B cell (primary cell): ENCODE results near the gene SCO2. TPM values are rescaled to one million over a fixed set of nuclear protein-coding genes. Genes with fewer than 3 reads are reported as not detected.
A peak's percentile ranks its signal among the peaks of the same experiment; 100 is the strongest.

Experiments used
- ATAC-seq: fragments of 200-7000 bp; cut with Tn5 transposase; one replicate; pipeline ENCODE4 v1.10.0; 2021; ENCODE audit warnings: low read depth, mild to moderate bottlenecking, moderate number of reproducible peaks, moderate library complexity
- CTCF ChIA-PET: fragments of 350-600 bp; sonication (Branson Sonifier 250); formaldehyde crosslinking; loops from one replicate; lab custom pipeline; 2021; ENCODE audit warnings: antibody characterized with exemption, inconsistent platforms; lab: Charles Lee
- POLR2A ChIA-PET: fragments of 350-600 bp; sonication (Branson Sonifier 250); formaldehyde crosslinking; loops from one replicate; lab custom pipeline; 2021; ENCODE audit warnings: antibody characterized with exemption; lab: Charles Lee
- DNase-seq: peaks from one replicate; pipeline ENCODE4 v3.0.0; 2013
- H2AFZ ChIP-seq: 2 replicates; pipeline ENCODE4 v1.6.1; 2012; ENCODE audit warnings: mild to moderate bottlenecking, low read depth, low read length; ENCODE audit not compliant: insufficient read depth, poor library complexity, severe bottlenecking
- H3K27ac ChIP-seq, 2 donors: 1 replicate in 1 of 2; 2 replicates in 1 of 2; pipeline ENCODE4 v1.5.1; 2012 to 2013; ENCODE audit warnings: low read length in 2 of 2, mild to moderate bottlenecking in 2 of 2, moderate library complexity in 1 of 2
- H3K27me3 ChIP-seq, 4 experiments: fragments of 200-600 bp in 1 of 4; sonication (generic) in 1 of 4; replicated peaks in 1 of 4; 1 replicate in 2 of 4; 2 replicates in 2 of 4; pipeline versions ENCODE4 v1.6.1 to v1.7.0; 2013 to 2016; ENCODE audit warnings: low read length in 3 of 4, mild to moderate bottlenecking in 2 of 4, mixed read lengths in 1 of 4, moderate library complexity in 1 of 4; ENCODE audit not compliant: insufficient read depth in 4 of 4, control insufficient read depth in 3 of 4; ENCODE audit errors: control extremely low read depth in 1 of 4
- H3K36me3 ChIP-seq, 2 experiments: replicated peaks in 1 of 2; 1 replicate in 1 of 2; 2 replicates in 1 of 2; pipeline versions ENCODE4 v1.6.1 to v1.7.1; 2013; ENCODE audit warnings: low read length in 1 of 2; ENCODE audit not compliant: insufficient read depth in 2 of 2, control insufficient read depth in 1 of 2; ENCODE audit errors: control extremely low read depth in 1 of 2, extremely low read depth in 1 of 2
- H3K4me1 ChIP-seq, 2 donors: fragments of 200-600 bp in 1 of 2; sonication (generic) in 1 of 2; 1 replicate in 1 of 2; 2 replicates in 1 of 2; pipeline versions ENCODE4 v1.5.1 to v1.6.1; 2013 to 2017; ENCODE audit warnings: low read length in 2 of 2; ENCODE audit not compliant: control insufficient read depth in 2 of 2, insufficient read depth in 2 of 2
- H3K4me2 ChIP-seq: replicated peaks from 2 replicates; pipeline ENCODE3; 2012; ENCODE audit warnings: mild to moderate bottlenecking, low read depth, low read length; ENCODE audit not compliant: poor library complexity, severe bottlenecking
- H3K4me3 ChIP-seq, 5 experiments: fragments of 200-600 bp in 1 of 5; sonication (generic) in 1 of 5; 1 replicate in 3 of 5; 2 replicates in 2 of 5; pipeline versions ENCODE4 v1.5.1 to v1.7.0; 2011 to 2016; ENCODE audit warnings: low read length in 4 of 5, mild to moderate bottlenecking in 4 of 5, low read depth in 2 of 5, control low read depth in 1 of 5, moderate library complexity in 1 of 5; ENCODE audit not compliant: insufficient read depth in 1 of 5; ENCODE audit errors: control extremely low read depth in 1 of 5, extremely low read depth in 1 of 5
- H3K79me2 ChIP-seq: fragments of 200-600 bp; sonication (generic); one replicate; pipeline ENCODE4 v1.6.0; 2016; ENCODE audit warnings: low read length; ENCODE audit not compliant: control insufficient read depth, insufficient read depth
- H3K9ac ChIP-seq: fragments of 200-600 bp; sonication (generic); 2 replicates; pipeline ENCODE4 v1.6.1; 2017; ENCODE audit warnings: mild to moderate bottlenecking, low read length, moderate library complexity
- H3K9me3 ChIP-seq, 3 donors: one replicate each; pipeline versions ENCODE4 v1.6.1 to v1.7.1; 2013; ENCODE audit warnings: low read length in 2 of 3; ENCODE audit not compliant: control insufficient read depth in 2 of 3, insufficient read depth in 1 of 3; ENCODE audit errors: control extremely low read depth in 1 of 3
- H4K20me1 ChIP-seq: 2 replicates; pipeline ENCODE4 v1.6.0; 2012; ENCODE audit warnings: mild to moderate bottlenecking, low read length; ENCODE audit not compliant: insufficient read depth, control insufficient read depth, poor library complexity, severe bottlenecking
- H3K27ac Mint-ChIP-seq: one replicate; pipeline ENCODE4 v1.8.0; 2021; ENCODE audit warnings: mixed read lengths
- H3K27me3 Mint-ChIP-seq: one replicate; pipeline ENCODE4 v1.8.0; 2021; ENCODE audit warnings: mixed read lengths
- H3K4me1 Mint-ChIP-seq: one replicate; pipeline ENCODE4 v1.8.0; 2021; ENCODE audit warnings: mixed read lengths
- H3K4me3 Mint-ChIP-seq: one replicate; pipeline ENCODE4 v1.8.0; 2021; ENCODE audit warnings: mixed read lengths
- H3K9me3 Mint-ChIP-seq: one replicate; pipeline ENCODE4 v1.8.0; 2022; ENCODE audit warnings: mixed read lengths; ENCODE audit not compliant: insufficient read depth
- CTCF ChIP-seq: fragments of 200-600 bp; IDR thresholded peaks from one replicate; pipeline ENCODE4 v1.8.0; 2022; ENCODE audit warnings: antibody characterized with exemption, mild to moderate bottlenecking
- EZH2 ChIP-seq: IDR thresholded peaks from 2 replicates; pipeline ENCODE4 v1.6.1; 2012; ENCODE audit warnings: borderline replicate concordance, low read depth, mild to moderate bottlenecking, moderate library complexity, low read length; ENCODE audit not compliant: insufficient read depth, poor library complexity, severe bottlenecking
- WGBS: methylation state at CpG from one replicate; pipeline ENCODE4 v1.1.5; 2013; ENCODE audit warnings: missing lambda C conversion rate; ENCODE audit not compliant: insufficient coverage; 5-methylcytosine and 5-hydroxymethylcytosine counted together
- intact Hi-C: fragments of 100-400 bp; cut with micrococcal nuclease; formaldehyde crosslinking; loops from one replicate; pipeline ENCODE4 v1.10.0; 2022
- polyA plus RNA-seq: library from polyadenylated mRNA; depleted of rRNA; stranded (reverse); fragments of >200 nt; gene quantifications from 2 replicates; pipeline ENCODE4 v1.2.3, GENCODE V29; 2012
- total RNA-seq, 2 donors: library from RNA; stranded (reverse); fragments of 120-200 nt in 1 of 2; gene quantifications; 1 replicate in 1 of 2; 2 replicates in 1 of 2; pipeline versions ENCODE4 v1.2.3 to v1.2.4, GENCODE V29; 2013 to 2022

Gene SCO2
- total and polyA plus RNA-seq, 2 donors (not counting 1 experiment from before 2014, with no cell fraction given) = 1.1 to 14.2 TPM

- intact Hi-C loops = loop anchor here (5.0 kb wide), 1 partner anchor 57 kb away; no protein-coding TSS in a partner anchor
- CTCF ChIA-PET = interaction anchor here (1.1 to 5.5 kb wide), 5 partner anchors 10 to 93 kb away, joined by 3 to 81 read pairs (median 11); partner anchors contain the start of gene SYCE3
Observed at GRCh38 chr22:50528682-50529415, 3.5 kb upstream of the SCO2 start.

More at GRCh38 chr22:50528682-50529415, 3.5 kb upstream of the SCO2 start:
- POLR2A ChIA-PET = interaction anchor here (1.3 to 5.4 kb wide), 6 partner anchors 12 to 92 kb away, joined by 3 to 104 read pairs (median 12); partner anchors contain the start of genes KLHDC7B, LMF2 and NCAPH2
- Histone ChIP-seq H3K36me3 (no peaks in the 10 kb centered on the region), H3K4me3 (peak overlapping the region in 4 of 5 experiments; percentile 36 to 95 (median 91)), H2AFZ (no peak overlapping the region), H3K4me1 (peaks cover 26 to 67% of the 10 kb centered on the region in 2 donors), H3K9me3 (peaks cover 0 to 9% (median 0%) of the 10 kb centered on the region in 3 donors), H3K27me3 (no peaks in the 10 kb centered on the region), H3K27ac (peak overlapping the region; percentile 81 to 99), H4K20me1 (peaks cover 15% of the 10 kb centered on the region), H3K4me2 (peak overlapping the region; percentile 84), H3K79me2 (peaks cover 24% of the 10 kb centered on the region), H3K9ac (peak overlapping the region; percentile 97)
- TF ChIP-seq EZH2 (no peak), CTCF (no peak)
- 72% methylated on average over 15 of the region's 15 CpGs for WGBS
- peak overlapping the region; percentile 83 for H3K27ac Mint-ChIP-seq
- DNase-seq (peak; percentile 50), ATAC-seq (no peak)
- no peaks in the 10 kb centered on the region for H3K27me3 Mint-ChIP-seq
- peaks cover 49% of the 10 kb centered on the region for H3K4me1 Mint-ChIP-seq
- peak overlapping the region; percentile 86 for H3K4me3 Mint-ChIP-seq
- H3K9me3 Mint-ChIP-seq = no peaks in the 10 kb centered on the region
